GM21360 (cell line): ENCODE data around the gene PIP5KL1.
"Not testable (repeated sequence)": the region's sequence is repeated elsewhere in the genome, so short reads cannot be mapped to it uniquely, and the experiment has no call there.

Source experiments
- ATAC-seq: cut with Tn5 transposase; IDR thresholded peaks from one replicate; pipeline ENCODE4 v1.9.1; 2021; ENCODE audit warnings: mild to moderate bottlenecking, moderate library complexity; ENCODE audit not compliant: unreplicated experiment

Gene PIP5KL1

GRCh38 chr9:127896395-127897192 is 34.0 kb downstream of the PIP5KL1 start:
- ATAC-seq, result no peak

GRCh38 chr9:127895811-127896210 is 34.8 kb downstream of the PIP5KL1 start:
- no peak for ATAC-seq

- no peak for ATAC-seq
Measured at GRCh38 chr9:127893392-127893791, 37.2 kb downstream of the PIP5KL1 start.

GRCh38 chr9:127892831-127893230 is 37.7 kb downstream of the PIP5KL1 start:
- no peak for ATAC-seq

- ATAC-seq, result no peak
Measured at GRCh38 chr9:127890053-127890452, 40.5 kb downstream of the PIP5KL1 start.

GRCh38 chr9:127887792-127888191 is 42.8 kb downstream of the PIP5KL1 start:
- ATAC-seq, result no peak

GRCh38 chr9:127886401-127886972 is 44.1 kb downstream of the PIP5KL1 start:
- ATAC-seq, result no peak

GRCh38 chr9:127885508-127886281 is 44.9 kb downstream of the PIP5KL1 start:
- no peak for ATAC-seq

GRCh38 chr9:127884976-127885490 is 45.5 kb downstream of the PIP5KL1 start:
- no peak for ATAC-seq

- ATAC-seq, result no peak
Measured at GRCh38 chr9:127884427-127884911, 46.1 kb downstream of the PIP5KL1 start.

GRCh38 chr9:127883959-127884358 is 46.6 kb downstream of the PIP5KL1 start:
- ATAC-seq, result no peak

GRCh38 chr9:127881715-127882114 is 48.9 kb downstream of the PIP5KL1 start:
- ATAC-seq, result not testable (repeated sequence)

- ATAC-seq, result no peak
Measured at GRCh38 chr9:127880143-127880542, 50.4 kb downstream of the PIP5KL1 start.

- ATAC-seq, result no peak
Measured at GRCh38 chr9:127878652-127879390, 51.8 kb downstream of the PIP5KL1 start.

- ATAC-seq, result no peak
Measured at GRCh38 chr9:127878001-127878651, 52.5 kb downstream of the PIP5KL1 start.

- no peak for ATAC-seq
Measured at GRCh38 chr9:127877566-127877998, 53.0 kb downstream of the PIP5KL1 start, which contains the start of gene AK1. Gene AK1 (minus strand): TSS chr9:127877675. CDS start chr9:127874617, 3,058 bp downstream.

GRCh38 chr9:127876764-127877562 is 53.6 kb downstream of the PIP5KL1 start:
- no peak for ATAC-seq

GRCh38 chr9:127876026-127876763 is 54.4 kb downstream of the PIP5KL1 start:
- no peak for ATAC-seq
